ENCODE results near the gene DNAH2. TPM values are rescaled to one million over a fixed set of nuclear protein-coding genes. Genes with fewer than 3 reads are reported as not detected.
A peak's percentile ranks its signal among the peaks of the same experiment; 100 is the strongest.

The DNAH2 gene
- total and polyA plus RNA-seq, 4 donors: 1.5 to 14.0 (median 7.6) TPM

DNA sequence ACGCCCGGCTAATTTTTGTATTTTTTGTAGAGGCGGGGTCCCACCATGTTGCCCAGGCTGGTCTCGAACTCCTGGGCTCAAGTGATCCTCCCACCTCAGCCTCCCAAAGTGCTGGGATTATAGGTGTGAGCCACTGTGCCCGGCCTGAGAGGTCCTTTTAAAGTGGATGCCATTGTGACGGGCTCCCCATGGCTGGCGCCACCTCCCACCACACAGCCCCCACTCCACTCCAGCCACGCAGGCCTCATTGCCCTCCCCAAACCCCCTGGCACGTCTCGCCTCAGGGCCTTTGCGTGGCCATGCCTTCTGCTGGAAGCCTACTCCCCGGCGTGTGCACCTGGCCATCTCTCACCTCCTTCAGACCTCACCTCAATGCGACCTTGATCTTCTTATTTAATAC lies 104.6 kb downstream of the DNAH2 start:
- WGBS, 2 donors: 79 to 84% methylated on average over 14 of the region's 14 CpGs
- Histone ChIP-seq H3K4me1 (ENCODE audit: control insufficient read depth in 5 of 5, insufficient read depth in 5 of 5, low read length in 5 of 5) (peaks cover 0 to 4% (median 0%) of the 10 kb centered on the region in 5 donors), H3K9me3 (ENCODE audit: control insufficient read depth in 4 of 4, insufficient read depth in 3 of 4, low read length in 3 of 4) (no peaks in the 10 kb centered on the region), H3K4me3 (no peak overlapping the region), H3K36me3 (ENCODE audit: control insufficient read depth in 4 of 4, insufficient read depth in 4 of 4, low read length in 4 of 4) (no peaks in the 10 kb centered on the region), H3K27ac (ENCODE audit: low read depth in 1 of 2, low read length in 1 of 2) (no peak overlapping the region), H3K27me3 (ENCODE audit: control insufficient read depth in 3 of 3, insufficient read depth in 3 of 3, low read length in 2 of 3) (peaks cover 0 to 4% (median 2%) of the 10 kb centered on the region in 3 donors), H3K9ac (ENCODE audit: insufficient read depth in 1 of 2, low read length in 2 of 2) (no peak overlapping the region)
- DNase-seq (no peak), ATAC-seq (ENCODE audit: insufficient read depth, low FRiP score) (no peak)
- TF ChIP-seq, protein P1, sequence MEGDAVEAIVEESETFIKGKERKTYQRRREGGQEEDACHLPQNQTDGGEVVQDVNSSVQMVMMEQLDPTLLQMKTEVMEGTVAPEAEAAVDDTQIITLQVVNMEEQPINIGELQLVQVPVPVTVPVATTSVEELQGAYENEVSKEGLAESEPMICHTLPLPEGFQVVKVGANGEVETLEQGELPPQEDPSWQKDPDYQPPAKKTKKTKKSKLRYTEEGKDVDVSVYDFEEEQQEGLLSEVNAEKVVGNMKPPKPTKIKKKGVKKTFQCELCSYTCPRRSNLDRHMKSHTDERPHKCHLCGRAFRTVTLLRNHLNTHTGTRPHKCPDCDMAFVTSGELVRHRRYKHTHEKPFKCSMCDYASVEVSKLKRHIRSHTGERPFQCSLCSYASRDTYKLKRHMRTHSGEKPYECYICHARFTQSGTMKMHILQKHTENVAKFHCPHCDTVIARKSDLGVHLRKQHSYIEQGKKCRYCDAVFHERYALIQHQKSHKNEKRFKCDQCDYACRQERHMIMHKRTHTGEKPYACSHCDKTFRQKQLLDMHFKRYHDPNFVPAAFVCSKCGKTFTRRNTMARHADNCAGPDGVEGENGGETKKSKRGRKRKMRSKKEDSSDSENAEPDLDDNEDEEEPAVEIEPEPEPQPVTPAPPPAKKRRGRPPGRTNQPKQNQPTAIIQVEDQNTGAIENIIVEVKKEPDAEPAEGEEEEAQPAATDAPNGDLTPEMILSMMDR (IDR thresholded peaks at IDR 0.05; ENCODE audit: control extremely low read depth, extremely low read depth): no peak

DNA sequence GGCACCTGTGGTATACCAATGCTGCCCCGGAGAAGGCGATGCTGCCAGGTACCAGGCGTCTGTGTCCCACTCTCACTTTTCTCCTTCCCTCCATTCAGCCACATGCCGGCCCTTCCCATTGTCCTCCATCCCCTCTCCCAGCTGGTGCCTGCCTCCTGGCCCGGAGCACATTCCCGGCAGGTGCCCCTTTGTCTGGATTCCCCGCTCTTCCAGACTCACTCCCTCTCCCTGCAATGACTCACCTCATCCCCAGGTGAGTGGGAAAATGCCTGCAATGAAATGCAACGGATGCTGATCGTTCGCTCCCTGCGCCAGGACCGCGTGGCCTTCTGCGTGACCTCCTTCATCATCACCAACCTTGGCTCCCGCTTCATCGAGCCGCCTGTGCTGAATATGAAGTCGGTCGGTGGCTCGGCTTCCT lies 106.0 kb downstream of the DNAH2 start:
- DNase-seq: no peak
- WGBS, 2 donors: 90 to 92% methylated on average over 20 of the region's 20 CpGs
- TF ChIP-seq, protein P1 (IDR thresholded peaks at IDR 0.05; ENCODE audit: control extremely low read depth, extremely low read depth): no peak

GRCh38 chr17:7824021-7824924 lies 106.7 kb downstream of the DNAH2 start:
- 88 to 96% methylated on average over 9 of the region's 9 CpGs for WGBS, 2 donors
- Histone ChIP-seq H3K27me3 (ENCODE audit: control insufficient read depth in 3 of 3, insufficient read depth in 3 of 3, low read length in 2 of 3) (peaks cover 0 to 7% (median 4%) of the 10 kb centered on the region in 3 donors), H3K4me1 (ENCODE audit: control insufficient read depth in 5 of 5, insufficient read depth in 5 of 5, low read length in 5 of 5) (peaks cover 0 to 4% (median 0%) of the 10 kb centered on the region in 5 donors), H3K36me3 (ENCODE audit: control insufficient read depth in 4 of 4, insufficient read depth in 4 of 4, low read length in 4 of 4) (no peaks in the 10 kb centered on the region), H3K4me3 (no peak overlapping the region), H3K9ac (ENCODE audit: insufficient read depth in 1 of 2, low read length in 2 of 2) (no peak overlapping the region), H3K9me3 (ENCODE audit: control insufficient read depth in 4 of 4, insufficient read depth in 3 of 4, low read length in 3 of 4) (no peaks in the 10 kb centered on the region), H3K27ac (ENCODE audit: low read depth in 1 of 2, low read length in 1 of 2) (no peak overlapping the region)
- DNase-seq (no peak), ATAC-seq (ENCODE audit: insufficient read depth, low FRiP score) (no peak)
- TF ChIP-seq, protein P1 (IDR thresholded peaks at IDR 0.05; ENCODE audit: control extremely low read depth, extremely low read depth): no peak

More for the DNA sequence above, 106.0 kb downstream of the DNAH2 start:
- peaks cover 0 to 4% (median 0%) of the 10 kb centered on the region in 5 donors for H3K4me1 ChIP-seq (ENCODE audit: control insufficient read depth in 5 of 5, insufficient read depth in 5 of 5, low read length in 5 of 5)
- H3K4me3 ChIP-seq: no peak overlapping the region
- no peak for ATAC-seq (ENCODE audit: insufficient read depth, low FRiP score)
- peak overlapping the region in 1 of 2 donors; percentile 9 for H3K9ac ChIP-seq (ENCODE audit: insufficient read depth in 1 of 2, low read length in 2 of 2)
- peaks cover 0 to 7% (median 4%) of the 10 kb centered on the region in 3 donors for H3K27me3 ChIP-seq (ENCODE audit: control insufficient read depth in 3 of 3, insufficient read depth in 3 of 3, low read length in 2 of 3)
- H3K27ac ChIP-seq (ENCODE audit: low read depth in 1 of 2, low read length in 1 of 2): no peak overlapping the region
- H3K36me3 ChIP-seq (ENCODE audit: control insufficient read depth in 4 of 4, insufficient read depth in 4 of 4, low read length in 4 of 4): no peaks in the 10 kb centered on the region
- H3K9me3 ChIP-seq (ENCODE audit: control insufficient read depth in 4 of 4, insufficient read depth in 3 of 4, low read length in 3 of 4): no peaks in the 10 kb centered on the region

All from lung (tissue), 12 donors.